CD8-positive, alpha-beta memory T cell (primary cell): Measurements from ENCODE around the gene FHIP2A. TPM values are rescaled to one million over a fixed set of nuclear protein-coding genes. Genes with fewer than 3 reads are reported as not detected.
A peak's percentile ranks its signal among the peaks of the same experiment; 100 is the strongest.
"Not testable (repeated sequence)": the region's sequence is repeated elsewhere in the genome, so short reads cannot be mapped to it uniquely, and the experiment has no call there.

Experiments
- CTCF ChIA-PET: fragments of 350-600 bp; sonication (Branson Sonifier 250); formaldehyde crosslinking; loops from one replicate; lab custom pipeline; 2021; ENCODE audit warnings: antibody characterized with exemption; lab: Charles Lee
- POLR2A ChIA-PET: fragments of 350-600 bp; sonication (Branson Sonifier 250); formaldehyde crosslinking; loops from one replicate; lab custom pipeline; 2021; ENCODE audit warnings: antibody characterized with exemption; lab: Charles Lee
- DNase-seq, 5 donors: peaks; one replicate each; pipeline versions ENCODE4 v3.0.0 to v3.0.0-alpha.2; 2020 to 2022; ENCODE audit warnings: mixed read lengths in 1 of 5
- H3K27ac ChIP-seq: one replicate; pipeline ENCODE4 v1.7.0; 2013; ENCODE audit warnings: low read depth, mild to moderate bottlenecking, low read length, moderate library complexity
- H3K27me3 ChIP-seq: 2 replicates; pipeline ENCODE4 v1.7.0; 2013; ENCODE audit warnings: low read length, mild to moderate bottlenecking; ENCODE audit not compliant: insufficient read depth, poor library complexity, severe bottlenecking
- H3K36me3 ChIP-seq: 2 replicates; pipeline ENCODE4 v1.7.0; 2013; ENCODE audit warnings: mild to moderate bottlenecking, low read length, moderate library complexity; ENCODE audit not compliant: insufficient read depth
- H3K4me1 ChIP-seq: 2 replicates; pipeline ENCODE4 v1.7.0; 2013; ENCODE audit warnings: mild to moderate bottlenecking, low read length, moderate library complexity; ENCODE audit not compliant: insufficient read depth
- H3K4me3 ChIP-seq: 2 replicates; pipeline ENCODE4 v1.7.0; 2013; ENCODE audit warnings: mild to moderate bottlenecking, low read length
- H3K9me3 ChIP-seq: 2 replicates; pipeline ENCODE4 v1.7.0; 2013; ENCODE audit warnings: mild to moderate bottlenecking, low read length
- H3K27ac Mint-ChIP-seq, 8 donors: one replicate each; pipeline ENCODE4 v1.8.0; 2020 to 2021; ENCODE audit warnings: mixed read lengths in 8 of 8, mild to moderate bottlenecking in 6 of 8, inconsistent platforms in 3 of 8, moderate library complexity in 3 of 8
- H3K27me3 Mint-ChIP-seq, 2 donors: one replicate each; pipeline ENCODE4 v1.8.0; 2020 to 2021; ENCODE audit warnings: mixed read lengths in 2 of 2, mild to moderate bottlenecking in 1 of 2, moderate library complexity in 1 of 2
- H3K36me3 Mint-ChIP-seq, 3 donors: one replicate each; pipeline ENCODE4 v1.8.0; 2020 to 2021; ENCODE audit warnings: mixed read lengths in 3 of 3, inconsistent platforms in 1 of 3, mild to moderate bottlenecking in 1 of 3
- H3K4me1 Mint-ChIP-seq, 3 donors: one replicate each; pipeline ENCODE4 v1.8.0; 2020 to 2021; ENCODE audit warnings: mixed read lengths in 3 of 3, inconsistent platforms in 1 of 3, mild to moderate bottlenecking in 1 of 3
- H3K4me3 Mint-ChIP-seq, 7 donors: one replicate each; pipeline ENCODE4 v1.8.0; 2020 to 2021; ENCODE audit warnings: mixed read lengths in 7 of 7, mild to moderate bottlenecking in 6 of 7, moderate library complexity in 4 of 7, inconsistent platforms in 2 of 7
- H3K9me3 Mint-ChIP-seq, 5 donors: one replicate each; pipeline ENCODE4 v1.8.0; 2020 to 2022; ENCODE audit warnings: mixed read lengths in 5 of 5, mild to moderate bottlenecking in 3 of 5, moderate library complexity in 2 of 5, inconsistent platforms in 1 of 5
- polyA plus RNA-seq: library from polyadenylated mRNA; unstranded; fragments of 300-500 nt; fragmentation: Illumina TruSeq; gene quantifications from one replicate; pipeline ENCODE4 v1.2.3, GENCODE V29; 2021
- total RNA-seq, 2 experiments: library from RNA; stranded (reverse); gene quantifications; one replicate each; pipeline ENCODE4 v1.2.3, GENCODE V29; 2021

Gene FHIP2A
- total and polyA plus RNA-seq, 3 experiments from 2014 or later, result 11.6 to 23.2 (median 20.0) TPM

DNA sequence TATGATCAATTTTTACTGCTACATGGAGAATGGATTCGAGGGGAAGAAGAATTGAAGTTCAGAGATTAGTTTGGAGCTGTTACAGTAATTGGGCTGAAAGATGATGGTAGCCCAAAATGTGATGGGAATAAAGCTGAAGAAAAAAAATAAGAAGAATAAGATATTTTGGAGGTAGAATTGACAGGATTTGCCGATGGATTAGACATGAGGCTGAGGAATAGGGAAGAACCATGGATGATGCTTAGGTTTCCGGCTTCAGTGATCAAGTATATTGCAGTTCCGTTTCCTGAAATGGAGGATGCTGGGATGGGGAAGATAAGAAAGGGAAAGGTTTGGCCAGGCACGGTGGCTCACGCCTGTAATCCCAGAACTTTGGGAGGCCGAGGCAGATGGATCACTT, 38.9 kb upstream of the FHIP2A start:
- Mint-ChIP-seq H3K9me3 (no peaks in the 10 kb centered on the region), H3K27me3 (no peaks in the 10 kb centered on the region), H3K4me1 (no peaks in the 10 kb centered on the region), H3K27ac (no peak overlapping the region), H3K4me3 (no peak overlapping the region), H3K36me3 (peaks cover 0 to 2% (median 0%) of the 10 kb centered on the region in 3 donors)
- Histone ChIP-seq H3K4me3 (no peak overlapping the region), H3K4me1 (no peaks in the 10 kb centered on the region), H3K27ac (no peak overlapping the region), H3K27me3 (no peaks in the 10 kb centered on the region), H3K9me3 (no peaks in the 10 kb centered on the region), H3K36me3 (no peaks in the 10 kb centered on the region)
- ChIA-PET POLR2A (no interaction called here), CTCF (interaction anchor here (1.0 to 3.3 kb wide), 4 partner anchors 14 to 479 kb away, joined by 3 to 15 read pairs (median 8); partner anchors contain the start of gene FHIP2A)
- no peak for DNase-seq

DNA sequence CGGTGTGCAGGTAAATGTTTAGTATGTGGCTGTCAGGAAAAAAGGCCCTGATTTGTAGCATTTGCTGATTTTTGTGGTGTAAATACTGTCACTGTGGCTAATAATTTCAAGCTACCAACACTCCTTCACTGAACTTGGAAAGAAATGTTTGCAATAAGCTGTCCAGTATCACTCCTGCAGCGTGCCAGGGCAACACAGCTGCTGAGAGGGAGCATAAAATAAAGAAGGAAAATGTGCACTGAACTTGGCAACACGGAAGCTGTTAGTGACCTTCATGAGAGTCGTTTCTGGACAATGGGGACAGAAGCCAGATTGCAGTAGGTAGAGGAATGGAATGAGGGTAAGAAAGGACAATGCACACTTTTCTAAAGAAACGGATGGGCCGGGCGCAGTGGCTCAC, 37.9 kb upstream of the FHIP2A start:
- no peak overlapping the region for H3K4me3 Mint-ChIP-seq
- no peaks in the 10 kb centered on the region for H3K36me3 ChIP-seq
- no peak for DNase-seq
- no peaks in the 10 kb centered on the region for H3K9me3 Mint-ChIP-seq
- no peaks in the 10 kb centered on the region for H3K27me3 ChIP-seq
- POLR2A ChIA-PET, result no interaction called here
- H3K4me1 ChIP-seq, result no peaks in the 10 kb centered on the region
- no peak overlapping the region for H3K27ac ChIP-seq
- no peaks in the 10 kb centered on the region for H3K4me1 Mint-ChIP-seq
- CTCF ChIA-PET, result interaction anchor here (1.0 to 3.3 kb wide), 5 partner anchors 13 to 480 kb away, joined by 3 to 15 read pairs (median 3); partner anchors contain the start of gene FHIP2A
- H3K27ac Mint-ChIP-seq, result no peak overlapping the region
- no peaks in the 10 kb centered on the region for H3K9me3 ChIP-seq
- no peaks in the 10 kb centered on the region for H3K27me3 Mint-ChIP-seq
- H3K4me3 ChIP-seq, result no peak overlapping the region
- peaks cover 0 to 2% (median 0%) of the 10 kb centered on the region in 3 donors for H3K36me3 Mint-ChIP-seq

DNA sequence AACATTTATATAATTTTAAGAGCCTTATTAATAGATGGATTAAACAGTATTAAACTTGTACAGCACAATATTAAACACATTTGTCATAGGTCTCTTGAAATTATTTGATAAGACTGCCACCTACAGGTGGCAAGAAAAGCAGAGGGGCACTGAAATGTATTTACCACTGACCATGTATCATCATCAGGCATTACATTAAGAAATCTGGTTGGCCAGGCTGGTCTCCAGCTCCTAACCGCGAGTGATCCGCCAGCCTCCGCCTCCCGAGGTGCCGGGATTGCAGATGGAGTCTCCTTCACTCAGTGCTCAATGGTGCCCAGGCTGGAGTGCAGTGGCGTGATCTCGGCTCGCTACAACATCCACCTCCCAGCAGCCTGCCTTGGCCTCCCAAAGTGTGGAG, 35.1 kb upstream of the FHIP2A start:
- H3K4me3 Mint-ChIP-seq, H3K27ac ChIP-seq, H3K36me3 ChIP-seq, H3K4me3 ChIP-seq, H3K4me1 ChIP-seq, H3K4me1 Mint-ChIP-seq, H3K9me3 Mint-ChIP-seq, H3K27me3 ChIP-seq, POLR2A ChIA-PET, H3K36me3 Mint-ChIP-seq, H3K9me3 ChIP-seq, H3K27me3 Mint-ChIP-seq: not testable (repeated sequence)
- CTCF ChIA-PET, result interaction anchor here (0.7 to 1.9 kb wide), 13 partner anchors 16 to 483 kb away, joined by 3 to 25 read pairs (median 3); partner anchors contain the start of gene FHIP2A
- peak in 2 of 5 donors; percentile 36 to 37 for DNase-seq
- peak overlapping the region in 2 of 8 donors; percentile 6 to 68 for H3K27ac Mint-ChIP-seq

DNA sequence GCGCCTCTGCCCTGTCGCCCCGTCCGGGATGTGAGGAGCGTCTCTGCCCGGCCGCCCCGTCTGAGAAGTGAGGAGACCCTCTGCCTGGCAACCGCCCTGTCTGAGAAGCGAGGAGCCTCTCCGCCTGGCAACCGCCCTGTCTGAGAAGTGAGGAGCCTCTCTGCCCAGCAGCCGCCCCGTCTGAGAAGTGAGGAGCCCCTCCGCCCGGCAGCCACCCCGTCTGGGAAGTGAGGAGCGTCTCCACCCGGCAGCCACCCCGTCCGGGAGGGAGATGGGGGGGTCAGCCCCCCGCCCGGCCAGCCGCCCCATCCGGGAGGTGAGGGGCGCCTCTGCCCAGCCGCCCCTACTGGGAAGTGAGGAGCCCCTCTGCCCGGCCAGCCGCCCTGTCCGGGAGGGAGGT, 34.4 kb upstream of the FHIP2A start:
- H3K27me3 ChIP-seq, H3K4me1 Mint-ChIP-seq, H3K27ac ChIP-seq, H3K27ac Mint-ChIP-seq, H3K9me3 ChIP-seq, POLR2A ChIA-PET, H3K36me3 Mint-ChIP-seq, H3K4me3 Mint-ChIP-seq, H3K4me3 ChIP-seq, DNase-seq, H3K36me3 ChIP-seq, H3K9me3 Mint-ChIP-seq, H3K4me1 ChIP-seq, H3K27me3 Mint-ChIP-seq: not testable (repeated sequence)
- CTCF ChIA-PET, result interaction anchor here (1.2 to 1.9 kb wide), 4 partner anchors 31 to 484 kb away, joined by 3 to 25 read pairs (median 18); partner anchors contain the start of gene FHIP2A

DNA sequence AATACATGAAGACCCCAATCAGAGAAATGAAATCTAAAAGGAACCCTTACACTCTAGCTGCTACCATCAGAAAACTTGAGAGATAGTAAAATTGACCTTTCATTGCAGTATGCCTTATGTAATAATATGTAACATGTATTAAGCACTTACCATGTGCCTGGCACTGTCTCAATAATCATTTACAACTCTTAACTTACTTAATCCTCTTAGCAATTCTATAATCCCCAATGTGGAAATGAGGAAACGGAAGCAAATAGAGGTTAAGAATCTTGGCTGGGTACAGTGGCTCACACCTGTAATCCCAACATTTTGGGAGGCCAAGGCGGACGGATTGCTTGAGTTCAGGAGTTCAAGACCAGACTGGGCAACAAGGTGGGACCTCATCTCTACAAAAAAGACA, 29.8 kb upstream of the FHIP2A start:
- Mint-ChIP-seq H3K36me3 (peaks cover 0 to 8% (median 2%) of the 10 kb centered on the region in 3 donors), H3K9me3 (no peaks in the 10 kb centered on the region), H3K27ac (peak overlapping the region in 1 of 8 donors; percentile 22), H3K4me1 (no peaks in the 10 kb centered on the region), H3K4me3 (no peak overlapping the region), H3K27me3 (no peaks in the 10 kb centered on the region)
- Histone ChIP-seq H3K4me3 (no peak overlapping the region), H3K27me3 (no peaks in the 10 kb centered on the region), H3K36me3 (no peaks in the 10 kb centered on the region), H3K4me1 (no peaks in the 10 kb centered on the region), H3K9me3 (no peaks in the 10 kb centered on the region), H3K27ac (no peak overlapping the region)
- ChIA-PET CTCF (interaction anchor here (0.8 kb wide), 1 partner anchor 30 kb away, joined by 3 read pairs; the partner anchor contains the start of gene FHIP2A), POLR2A (no interaction called here)
- DNase-seq, result no peak

DNA sequence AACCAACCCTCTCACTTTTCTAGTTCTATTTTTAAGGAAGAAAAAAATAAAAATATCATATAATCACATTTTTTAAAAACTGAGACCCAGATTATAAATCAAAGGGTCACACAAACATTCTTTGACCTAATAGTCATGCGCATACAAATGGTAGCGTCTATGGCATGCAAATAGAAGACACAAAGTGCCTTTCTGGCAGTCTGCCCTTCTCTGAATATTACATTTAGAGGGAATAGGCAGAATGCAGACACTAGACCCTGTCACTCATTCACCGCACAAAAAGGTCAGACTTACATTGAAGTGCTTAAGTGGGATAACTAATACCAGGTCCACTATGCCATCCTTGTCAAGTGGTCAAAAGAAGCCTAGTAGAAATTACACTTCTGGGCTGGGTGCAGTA, 26.5 kb upstream of the FHIP2A start:
- CTCF ChIA-PET, result interaction anchor here (0.9 to 1.0 kb wide), 2 partner anchors 57 to 326 kb away, joined by 3 read pairs; no protein-coding TSS in a partner anchor
- Histone ChIP-seq H3K27ac (no peak overlapping the region), H3K4me1 (no peaks in the 10 kb centered on the region), H3K9me3 (no peaks in the 10 kb centered on the region), H3K27me3 (no peaks in the 10 kb centered on the region), H3K4me3 (no peak overlapping the region), H3K36me3 (no peaks in the 10 kb centered on the region)
- Mint-ChIP-seq H3K27me3 (no peaks in the 10 kb centered on the region), H3K36me3 (peaks cover 0 to 18% (median 6%) of the 10 kb centered on the region in 3 donors), H3K4me1 (peaks cover 2 to 10% (median 7%) of the 10 kb centered on the region in 3 donors), H3K9me3 (no peaks in the 10 kb centered on the region), H3K4me3 (no peak overlapping the region), H3K27ac (no peak overlapping the region)
- POLR2A ChIA-PET, result interaction anchor here (0.6 kb wide), 1 partner anchor 30 kb away, joined by 4 read pairs; no protein-coding TSS in a partner anchor
- no peak for DNase-seq

DNA sequence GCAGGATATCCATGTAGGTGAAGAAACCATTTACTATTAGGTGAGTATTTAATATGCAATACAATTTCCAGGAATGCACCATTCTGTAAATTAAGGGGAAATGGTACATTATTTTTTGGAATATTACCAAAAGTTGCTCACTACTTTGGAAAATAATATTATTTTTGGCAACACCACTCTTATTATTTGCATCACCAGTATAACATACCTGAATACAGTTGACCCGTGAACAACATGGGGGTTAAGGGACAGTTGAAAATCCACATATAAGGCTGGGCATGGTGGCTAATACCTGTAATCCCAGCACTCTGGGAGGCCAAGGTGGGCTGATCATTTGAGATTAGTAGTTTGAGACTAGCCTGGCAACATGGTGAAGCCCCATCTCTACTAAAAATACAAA, 21.2 kb upstream of the FHIP2A start:
- Mint-ChIP-seq H3K4me1 (peaks cover 20 to 36% (median 29%) of the 10 kb centered on the region in 3 donors), H3K27ac (peak overlapping the region in 5 of 8 donors; percentile 12 to 95 (median 83)), H3K4me3 (peak overlapping the region in 2 of 7 donors; percentile 76 to 77), H3K36me3 (peaks cover 0 to 12% (median 6%) of the 10 kb centered on the region in 3 donors), H3K27me3 (peaks cover 0 to 3% of the 10 kb centered on the region in 2 donors), H3K9me3 (peaks cover 0 to 3% (median 0%) of the 10 kb centered on the region in 5 donors)
- Histone ChIP-seq H3K27ac (no peak overlapping the region), H3K4me1 (peaks cover 22% of the 10 kb centered on the region), H3K36me3 (no peaks in the 10 kb centered on the region), H3K9me3 (no peaks in the 10 kb centered on the region), H3K4me3 (no peak overlapping the region), H3K27me3 (no peaks in the 10 kb centered on the region)
- POLR2A ChIA-PET, result no interaction called here
- no peak for DNase-seq
- CTCF ChIA-PET, result no interaction called here

DNA sequence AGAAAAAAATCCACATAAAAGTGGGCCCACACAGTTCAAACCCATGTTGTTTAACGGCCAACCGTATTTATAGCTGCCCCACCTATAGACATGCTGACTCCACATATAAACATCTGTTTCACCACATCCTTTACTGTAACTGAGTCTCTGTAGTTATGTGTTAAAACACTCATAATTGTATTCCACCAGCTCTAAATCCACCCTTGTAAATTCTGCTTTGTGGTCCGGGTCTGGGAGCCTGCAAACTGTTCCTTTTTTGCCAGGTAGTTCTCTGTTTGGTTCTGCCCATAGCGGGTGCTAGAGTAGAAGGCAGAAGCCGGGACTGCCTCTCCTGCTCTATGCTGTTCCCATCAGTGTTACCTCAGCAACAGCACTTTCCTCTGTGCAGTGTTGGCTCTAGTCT, 20.2 kb upstream of the FHIP2A start:
- H3K9me3 Mint-ChIP-seq, result peaks cover 0 to 3% (median 0%) of the 10 kb centered on the region in 5 donors
- H3K4me3 Mint-ChIP-seq, result peak overlapping the region in 6 of 7 donors; percentile 50 to 77 (median 66)
- H3K9me3 ChIP-seq, result no peaks in the 10 kb centered on the region
- no peaks in the 10 kb centered on the region for H3K36me3 ChIP-seq
- peak overlapping the region; percentile 55 to 95 (median 82) for H3K27ac Mint-ChIP-seq
- peak in 3 of 5 donors; percentile 5 to 49 (median 39) for DNase-seq
- H3K4me1 ChIP-seq, result peaks cover 22% of the 10 kb centered on the region
- H3K27me3 ChIP-seq, result no peaks in the 10 kb centered on the region
- H3K36me3 Mint-ChIP-seq, result peaks cover 0 to 12% (median 6%) of the 10 kb centered on the region in 3 donors
- ChIA-PET POLR2A (interaction anchor here (1.0 kb wide), 1 partner anchor 20 kb away, joined by 4 read pairs; the partner anchor contains the start of gene FHIP2A), CTCF (interaction anchor here (1.0 to 1.3 kb wide), 2 partner anchors 17 to 20 kb away, joined by 3 to 8 read pairs; partner anchors contain the start of gene FHIP2A)
- H3K27ac ChIP-seq, result no peak overlapping the region
- peaks cover 20 to 36% (median 29%) of the 10 kb centered on the region in 3 donors for H3K4me1 Mint-ChIP-seq
- no peak overlapping the region for H3K4me3 ChIP-seq
- H3K27me3 Mint-ChIP-seq, result peaks cover 0 to 3% of the 10 kb centered on the region in 2 donors
